Endothelial cell of umbilical vein (primary cell): ENCODE measurements around the gene RAB32. TPM values are rescaled to one million over a fixed set of nuclear protein-coding genes. Genes with fewer than 3 reads are reported as not detected.

Experiments
- BruUV-seq: library from RNA; stranded (reverse); fragments of 400-500 nt; replicated peaks from 2 replicates; lab custom pipeline; 2021; lab: Mats Ljungman, UMichigan
- CTCF ChIA-PET: fragments of 300-600, 350-600 bp; sonication (Branson Sonifier 250); formaldehyde crosslinking; loops from one replicate; lab custom pipeline; 2021; ENCODE audit warnings: antibody characterized with exemption, inconsistent platforms; lab: Charles Lee
- POLR2A ChIA-PET: fragments of 300-600, 350-600 bp; sonication (Branson Sonifier 250); formaldehyde crosslinking; loops from one replicate; lab custom pipeline; 2021; ENCODE audit warnings: antibody characterized with exemption, inconsistent platforms; lab: Charles Lee
- DNase-seq: peaks from one replicate; pipeline ENCODE4 v3.0.0-alpha.2; 2011; ENCODE audit warnings: low read depth, low spot score
- FAIRE-seq: peaks from 2 replicates; lab custom pipeline; 2011; peaks lifted over from hg19 to GRCh38; lab: Jason Lieb, UNC
- H2AFZ ChIP-seq: 2 replicates; pipeline ENCODE4 v1.6.0; 2012; ENCODE audit warnings: low read depth, low read length, control low read depth, inconsistent platforms
- H3K27ac ChIP-seq: 2 replicates; pipeline ENCODE4 v1.5.1; 2011; ENCODE audit warnings: low read depth, mild to moderate bottlenecking, control low read depth, low read length, moderate library complexity; ENCODE audit not compliant: insufficient read depth
- H3K27me3 ChIP-seq, 2 experiments: 2 replicates each; pipeline versions ENCODE4 v1.6.0 to v1.6.1; 2011; ENCODE audit warnings: low read length in 2 of 2, mixed read lengths in 1 of 2; ENCODE audit not compliant: control insufficient read depth in 2 of 2, insufficient read depth in 2 of 2
- H3K36me3 ChIP-seq, 2 experiments: 2 replicates in 1 of 2; 3 replicates in 1 of 2; pipeline ENCODE4 v1.5.1; 2011; ENCODE audit warnings: low read length in 2 of 2, mild to moderate bottlenecking in 1 of 2, moderate library complexity in 1 of 2; ENCODE audit not compliant: control insufficient read depth in 2 of 2, insufficient read depth in 2 of 2; ENCODE audit errors: extremely low read depth in 1 of 2
- H3K4me1 ChIP-seq: 3 replicates; pipeline ENCODE4 v1.5.1; 2011; ENCODE audit warnings: mild to moderate bottlenecking, low read length; ENCODE audit not compliant: control insufficient read depth, insufficient read depth; ENCODE audit errors: extremely low read depth
- H3K4me2 ChIP-seq: 2 replicates; pipeline ENCODE4 v1.6.1; 2011; ENCODE audit warnings: low read length, control low read depth, mixed read lengths; ENCODE audit not compliant: insufficient read depth
- H3K4me3 ChIP-seq, 3 experiments: fragments of 200-600 bp in 1 of 3; sonication (generic), shearing (Covaris generic) in 1 of 3; replicated peaks in 1 of 3; 2 replicates each; pipeline ENCODE4 v1.5.1; 2011 to 2016; ENCODE audit warnings: control low read depth in 3 of 3, low read length in 3 of 3, mild to moderate bottlenecking in 2 of 3, inconsistent platforms in 1 of 3, low read depth in 1 of 3, moderate library complexity in 1 of 3; ENCODE audit not compliant: insufficient read depth in 1 of 3
- H3K79me2 ChIP-seq: 2 replicates; pipeline ENCODE4 v1.6.0; 2012; ENCODE audit warnings: low read length, inconsistent platforms; ENCODE audit not compliant: control insufficient read depth, insufficient read depth
- H3K9ac ChIP-seq: replicated peaks from 2 replicates; pipeline ENCODE3; 2011; ENCODE audit warnings: low read length, control low read depth; ENCODE audit not compliant: insufficient read depth; ENCODE audit errors: extremely low read depth
- H3K9me1 ChIP-seq: replicated peaks from 3 replicates; pipeline ENCODE4 v1.6.0; 2011; ENCODE audit warnings: mild to moderate bottlenecking, low read length; ENCODE audit not compliant: control insufficient read depth, insufficient read depth; ENCODE audit errors: extremely low read depth
- H3K9me3 ChIP-seq: replicated peaks from 2 replicates; pipeline ENCODE4 v1.5.1; 2012; ENCODE audit warnings: low read length, inconsistent platforms; ENCODE audit not compliant: control insufficient read depth, insufficient read depth
- H4K20me1 ChIP-seq: replicated peaks from 2 replicates; pipeline ENCODE3; 2011; ENCODE audit warnings: mild to moderate bottlenecking, low read length; ENCODE audit not compliant: control insufficient read depth, insufficient read depth; ENCODE audit errors: extremely low read depth
- EZH2 ChIP-seq: IDR thresholded peaks from 2 replicates; pipeline ENCODE4 v1.6.1; 2012; ENCODE audit warnings: borderline replicate concordance, low read depth, mild to moderate bottlenecking, moderate library complexity, low read length, inconsistent platforms; ENCODE audit not compliant: severe bottlenecking
- FOS ChIP-seq: IDR thresholded peaks from 2 replicates; pipeline ENCODE4 v1.6.1; 2011; ENCODE audit warnings: mild to moderate bottlenecking, low read length, moderate library complexity, borderline replicate concordance; ENCODE audit not compliant: insufficient read depth
- GATA2 ChIP-seq: IDR thresholded peaks from 2 replicates; pipeline ENCODE4 v1.7.0; 2011; ENCODE audit warnings: low read depth, mild to moderate bottlenecking, moderate library complexity, mixed read lengths, low read length; ENCODE audit not compliant: insufficient read length, insufficient read depth
- JUN ChIP-seq: IDR thresholded peaks from 2 replicates; pipeline ENCODE4 v1.6.1; 2011; ENCODE audit warnings: borderline replicate concordance, low read depth; ENCODE audit not compliant: insufficient read length, insufficient read depth
- MYC ChIP-seq: IDR thresholded peaks from one replicate; pipeline ENCODE4 v1.6.1; 2011; ENCODE audit warnings: mild to moderate bottlenecking, low read depth, low read length
- POLR2A ChIP-seq: IDR thresholded peaks from 2 replicates; pipeline ENCODE4 v1.6.1; 2012; ENCODE audit warnings: low read depth, mild to moderate bottlenecking, control low read depth, low read length
- POLR2AphosphoS5 ChIP-seq: IDR thresholded peaks from 2 replicates; pipeline ENCODE4 v1.6.1; 2012; ENCODE audit warnings: low read depth, mild to moderate bottlenecking, control low read depth, low read length, moderate library complexity; ENCODE audit not compliant: insufficient read depth
- dilution Hi-C: fragments of 300-500 bp; cut with MboI; formaldehyde crosslinking; loops from one replicate; pipeline ENCODE4 v1.15.0; 2019; ENCODE audit warnings: low sequenced_read_pairs; ENCODE audit not compliant: extremely low pct_ligation_motif_present
- intact Hi-C: fragments of 100-400 bp; cut with micrococcal nuclease; formaldehyde crosslinking; loops from one replicate; pipeline ENCODE4 v1.10.0; 2022
- polyA plus RNA-seq, 4 experiments: library from polyadenylated mRNA; depleted of rRNA in 3 of 4; stranded (reverse) in 3 of 4; unstranded in 1 of 4; fragments of >200 nt; gene quantifications; 2 replicates each; pipeline versions ENCODE4 v1.2.1 to v1.2.3, GENCODE V29; 2011 to 2012; ENCODE audit warnings: missing spikeins in 1 of 4
- total RNA-seq: library from RNA; stranded (reverse); gene quantifications from 2 replicates; pipeline ENCODE4 v1.2.3, GENCODE V29; 2021
- TF ChIP-seq, protein P1 (sequence below), 2 donors: IDR thresholded peaks; 1 replicate in 1 of 2; 2 replicates in 1 of 2; pipeline ENCODE4 v1.5.1; 2011; ENCODE audit warnings: low read length in 2 of 2, mild to moderate bottlenecking in 2 of 2, moderate library complexity in 2 of 2, control low read depth in 1 of 2, inconsistent platforms in 1 of 2, low read depth in 1 of 2; ENCODE audit not compliant: insufficient read depth in 1 of 2; ENCODE audit errors: extremely low read depth in 1 of 2
- TF ChIP-seq, protein P2 (sequence below): IDR thresholded peaks from 2 replicates; pipeline ENCODE4 v1.6.1; 2011; ENCODE audit not compliant: insufficient read depth, insufficient read length

RAB32 gene
- total and polyA plus RNA-seq, 2 donors (not counting 3 experiments of a cell fraction or from before 2014, with no cell fraction given), result 49.6 to 78.3 TPM

DNA sequence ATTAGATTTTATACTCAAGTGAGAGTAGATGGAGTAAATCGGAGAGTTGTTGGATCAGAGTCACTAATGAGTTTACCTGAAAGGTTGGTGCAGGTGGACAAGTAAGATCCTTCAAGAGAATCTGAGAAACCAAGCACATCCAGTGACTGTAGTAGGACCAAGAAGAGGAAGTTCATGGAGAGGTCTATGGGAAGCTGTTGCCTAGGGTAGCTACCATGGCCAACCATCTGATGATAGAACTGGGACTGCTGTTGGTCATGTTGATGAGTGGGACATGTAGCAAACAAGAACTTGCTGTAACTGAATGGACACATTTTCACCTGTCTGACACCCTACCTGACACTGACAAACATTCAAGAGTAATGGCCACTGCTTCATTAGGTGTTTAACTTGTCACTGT lies 43.8 kb downstream of the RAB32 start:
- BruUV-seq, result no TSS peak
- FAIRE-seq (no peak), DNase-seq (no peak)
- H4K20me1 ChIP-seq, result no peaks in the 10 kb centered on the region
- no peak overlapping the region for H2AFZ ChIP-seq
- H3K9ac ChIP-seq, result no peak overlapping the region
- no peaks in the 10 kb centered on the region for H3K4me1 ChIP-seq
- CTCF ChIA-PET, result interaction anchor here (1.1 kb wide), 1 partner anchor 7 kb away, joined by 3 read pairs; no protein-coding TSS in a partner anchor
- H3K27me3 ChIP-seq, result no peaks in the 10 kb centered on the region
- no peaks in the 10 kb centered on the region for H3K36me3 ChIP-seq
- TF ChIP-seq, protein P1, sequence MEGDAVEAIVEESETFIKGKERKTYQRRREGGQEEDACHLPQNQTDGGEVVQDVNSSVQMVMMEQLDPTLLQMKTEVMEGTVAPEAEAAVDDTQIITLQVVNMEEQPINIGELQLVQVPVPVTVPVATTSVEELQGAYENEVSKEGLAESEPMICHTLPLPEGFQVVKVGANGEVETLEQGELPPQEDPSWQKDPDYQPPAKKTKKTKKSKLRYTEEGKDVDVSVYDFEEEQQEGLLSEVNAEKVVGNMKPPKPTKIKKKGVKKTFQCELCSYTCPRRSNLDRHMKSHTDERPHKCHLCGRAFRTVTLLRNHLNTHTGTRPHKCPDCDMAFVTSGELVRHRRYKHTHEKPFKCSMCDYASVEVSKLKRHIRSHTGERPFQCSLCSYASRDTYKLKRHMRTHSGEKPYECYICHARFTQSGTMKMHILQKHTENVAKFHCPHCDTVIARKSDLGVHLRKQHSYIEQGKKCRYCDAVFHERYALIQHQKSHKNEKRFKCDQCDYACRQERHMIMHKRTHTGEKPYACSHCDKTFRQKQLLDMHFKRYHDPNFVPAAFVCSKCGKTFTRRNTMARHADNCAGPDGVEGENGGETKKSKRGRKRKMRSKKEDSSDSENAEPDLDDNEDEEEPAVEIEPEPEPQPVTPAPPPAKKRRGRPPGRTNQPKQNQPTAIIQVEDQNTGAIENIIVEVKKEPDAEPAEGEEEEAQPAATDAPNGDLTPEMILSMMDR (IDR thresholded peaks at IDR 0.05; ENCODE audit: extremely low read depth in 1 of 2, insufficient read depth in 1 of 2, low read depth in 1 of 2, low read length in 2 of 2), result no peak
- TF ChIP-seq POLR2AphosphoS5 (no peak), EZH2 (no peak), POLR2A (no peak), GATA2 (no peak), FOS (no peak), JUN (no peak), MYC (no peak)
- TF ChIP-seq, protein P2, sequence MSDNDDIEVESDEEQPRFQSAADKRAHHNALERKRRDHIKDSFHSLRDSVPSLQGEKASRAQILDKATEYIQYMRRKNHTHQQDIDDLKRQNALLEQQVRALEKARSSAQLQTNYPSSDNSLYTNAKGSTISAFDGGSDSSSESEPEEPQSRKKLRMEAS, result no peak
- H3K9me3 ChIP-seq, result no peaks in the 10 kb centered on the region
- H3K9me1 ChIP-seq, result no peaks in the 10 kb centered on the region
- dilution Hi-C loops, result no loop called here
- H3K4me2 ChIP-seq, result no peak overlapping the region
- no peaks in the 10 kb centered on the region for H3K79me2 ChIP-seq
- POLR2A ChIA-PET, result no interaction called here
- no peak overlapping the region for H3K27ac ChIP-seq
- intact Hi-C loops, result no loop called here
- H3K4me3 ChIP-seq, result no peak overlapping the region
